Stimulated activated naive CD8-positive, alpha-beta T cell treated with anti-CD3 and anti-CD28 coated beads, Interleukin-15, Interleukin-2, amounts not matched to agents 100 ng/mL and 50 ng/mL, for 24 hours (primary cell): ENCODE data around the gene ACP2.

Experiments used
- H3K27ac Mint-ChIP-seq: one replicate; pipeline ENCODE4 v1.8.0; 2021; ENCODE audit warnings: mild to moderate bottlenecking, mixed read lengths
- H3K27me3 Mint-ChIP-seq: one replicate; pipeline ENCODE4 v1.8.0; 2021; ENCODE audit warnings: mixed read lengths
- H3K36me3 Mint-ChIP-seq: one replicate; pipeline ENCODE4 v1.8.0; 2021; ENCODE audit warnings: low read depth, mixed read lengths
- H3K4me1 Mint-ChIP-seq: one replicate; pipeline ENCODE4 v1.8.0; 2021; ENCODE audit warnings: low read depth, mixed read lengths
- H3K4me3 Mint-ChIP-seq: one replicate; pipeline ENCODE4 v1.8.0; 2021; ENCODE audit warnings: mild to moderate bottlenecking, mixed read lengths
- H3K9me3 Mint-ChIP-seq: one replicate; pipeline ENCODE4 v1.8.0; 2021; ENCODE audit warnings: mixed read lengths

ACP2 gene

GRCh38 chr11:47272706-47273105 lies 24.1 kb upstream of the ACP2 start:
- peaks cover 25% of the 10 kb centered on the region for H3K36me3 Mint-ChIP-seq
- H3K27me3 Mint-ChIP-seq: no peaks in the 10 kb centered on the region
- H3K4me3 Mint-ChIP-seq: no peak overlapping the region
- no peaks in the 10 kb centered on the region for H3K9me3 Mint-ChIP-seq
- peak overlapping the region; percentile 61 for H3K27ac Mint-ChIP-seq
- H3K4me1 Mint-ChIP-seq: peaks cover 42% of the 10 kb centered on the region

- peaks cover 43% of the 10 kb centered on the region for H3K4me1 Mint-ChIP-seq
- H3K36me3 Mint-ChIP-seq: peaks cover 24% of the 10 kb centered on the region
- no peaks in the 10 kb centered on the region for H3K9me3 Mint-ChIP-seq
- peak overlapping the region; percentile 84 for H3K27ac Mint-ChIP-seq
- peak overlapping the region; percentile 90 for H3K4me3 Mint-ChIP-seq
- no peaks in the 10 kb centered on the region for H3K27me3 Mint-ChIP-seq
These were observed 23.5 kb upstream of the ACP2 start for GRCh38 chr11:47271961-47272661.

- Mint-ChIP-seq H3K27ac (peak overlapping the region; percentile 84), H3K4me3 (peak overlapping the region; percentile 90), H3K27me3 (no peaks in the 10 kb centered on the region), H3K9me3 (no peaks in the 10 kb centered on the region), H3K4me1 (peaks cover 46% of the 10 kb centered on the region), H3K36me3 (peaks cover 16% of the 10 kb centered on the region)
These were observed 22.7 kb upstream of the ACP2 start for GRCh38 chr11:47271328-47271727.

- Mint-ChIP-seq H3K27ac (peak overlapping the region; percentile 84), H3K36me3 (peaks cover 9% of the 10 kb centered on the region), H3K4me3 (peak overlapping the region; percentile 90), H3K27me3 (no peaks in the 10 kb centered on the region), H3K9me3 (no peaks in the 10 kb centered on the region), H3K4me1 (peaks cover 53% of the 10 kb centered on the region)
These were observed 22.0 kb upstream of the ACP2 start for GRCh38 chr11:47270331-47271271.

- peak within 1 kb of the TSS; percentile 96 for H3K27ac Mint-ChIP-seq
- H3K4me3 Mint-ChIP-seq: peak within 1 kb of the TSS; percentile 90
- H3K27me3 Mint-ChIP-seq: no peaks in the 10 kb centered on the region
- no peaks in the 10 kb centered on the region for H3K9me3 Mint-ChIP-seq
- peaks cover 5% of the 10 kb centered on the region for H3K36me3 Mint-ChIP-seq
- H3K4me1 Mint-ChIP-seq: peaks cover 61% of the 10 kb centered on the region
These were observed 21.3 kb upstream of the ACP2 start, which contains the start of gene MADD for GRCh38 chr11:47269829-47270305. TSS of gene MADD (plus strand) at chr11:47270133.

GRCh38 chr11:47269002-47269828 lies 20.6 kb upstream of the ACP2 start:
- H3K4me3 Mint-ChIP-seq: peak overlapping the region; percentile 86

GRCh38 chr11:47268448-47269001 lies 19.9 kb upstream of the ACP2 start:
- Mint-ChIP-seq H3K27me3 (no peaks in the 10 kb centered on the region), H3K4me3 (peak overlapping the region; percentile 86), H3K4me1 (peaks cover 67% of the 10 kb centered on the region), H3K36me3 (peaks cover 5% of the 10 kb centered on the region), H3K27ac (peak overlapping the region; percentile 96), H3K9me3 (no peaks in the 10 kb centered on the region)

More at GRCh38 chr11:47269002-47269828, 20.6 kb upstream of the ACP2 start:
- H3K36me3 Mint-ChIP-seq: peaks cover 5% of the 10 kb centered on the region
- peaks cover 67% of the 10 kb centered on the region for H3K4me1 Mint-ChIP-seq
- H3K27me3 Mint-ChIP-seq: no peaks in the 10 kb centered on the region
- peak overlapping the region; percentile 96 for H3K27ac Mint-ChIP-seq
- no peaks in the 10 kb centered on the region for H3K9me3 Mint-ChIP-seq

- Mint-ChIP-seq H3K27me3 (no peaks in the 10 kb centered on the region), H3K4me3 (peak overlapping the region; percentile 86), H3K36me3 (peaks cover 3% of the 10 kb centered on the region), H3K27ac (peak overlapping the region; percentile 96), H3K9me3 (no peaks in the 10 kb centered on the region), H3K4me1 (peaks cover 64% of the 10 kb centered on the region)
These were observed 19.3 kb upstream of the ACP2 start for GRCh38 chr11:47267876-47268275.

- Mint-ChIP-seq H3K4me3 (no peak overlapping the region), H3K27me3 (no peaks in the 10 kb centered on the region), H3K4me1 (peaks cover 44% of the 10 kb centered on the region), H3K27ac (peak overlapping the region; percentile 71), H3K9me3 (no peaks in the 10 kb centered on the region), H3K36me3 (no peaks in the 10 kb centered on the region)
These were observed 15.9 kb upstream of the ACP2 start for GRCh38 chr11:47264521-47264920.

- Mint-ChIP-seq H3K4me3 (no peak overlapping the region), H3K27me3 (no peaks in the 10 kb centered on the region), H3K36me3 (no peaks in the 10 kb centered on the region), H3K27ac (peak overlapping the region; percentile 71), H3K9me3 (no peaks in the 10 kb centered on the region), H3K4me1 (peaks cover 45% of the 10 kb centered on the region)
These were observed 15.5 kb upstream of the ACP2 start for GRCh38 chr11:47264119-47264518.

GRCh38 chr11:47261291-47261800 lies 12.7 kb upstream of the ACP2 start:
- Mint-ChIP-seq H3K27ac (no peak overlapping the region), H3K4me3 (no peak overlapping the region), H3K4me1 (peaks cover 36% of the 10 kb centered on the region), H3K9me3 (no peaks in the 10 kb centered on the region), H3K36me3 (no peaks in the 10 kb centered on the region), H3K27me3 (no peaks in the 10 kb centered on the region)

GRCh38 chr11:47260366-47260765 lies 11.8 kb upstream of the ACP2 start:
- Mint-ChIP-seq H3K27ac (no peak overlapping the region), H3K4me1 (peaks cover 26% of the 10 kb centered on the region), H3K4me3 (no peak overlapping the region), H3K9me3 (no peaks in the 10 kb centered on the region), H3K27me3 (no peaks in the 10 kb centered on the region), H3K36me3 (no peaks in the 10 kb centered on the region)

- H3K36me3 Mint-ChIP-seq: no peaks in the 10 kb centered on the region
- peak overlapping the region; percentile 6 for H3K27ac Mint-ChIP-seq
- H3K4me1 Mint-ChIP-seq: peaks cover 16% of the 10 kb centered on the region
- H3K4me3 Mint-ChIP-seq: no peak overlapping the region
- no peaks in the 10 kb centered on the region for H3K9me3 Mint-ChIP-seq
- H3K27me3 Mint-ChIP-seq: no peaks in the 10 kb centered on the region
These were observed 10.8 kb upstream of the ACP2 start for GRCh38 chr11:47259232-47259977.
